Prostate gland (tissue), 2 donors: ENCODE results near the gene ASH1L.

Source experiments
- POLR2A ChIP-seq: fragments of 450-650 bp; IDR thresholded peaks from one replicate; pipeline ENCODE4 v1.6.1; 2016; ENCODE audit warnings: antibody characterized with exemption, mild to moderate bottlenecking
- TF ChIP-seq, protein P1 (sequence below), 4 experiments: fragments of 200-600 bp in 2 of 4; fragments of 450-650 bp in 2 of 4; sonication (generic) in 2 of 4; IDR thresholded peaks; 1 replicate in 3 of 4; 2 replicates in 1 of 4; pipeline ENCODE4 v1.5.1; 2016 to 2019; ENCODE audit warnings: antibody characterized with exemption in 4 of 4, mild to moderate bottlenecking in 2 of 4, moderate library complexity in 2 of 4

DNA sequence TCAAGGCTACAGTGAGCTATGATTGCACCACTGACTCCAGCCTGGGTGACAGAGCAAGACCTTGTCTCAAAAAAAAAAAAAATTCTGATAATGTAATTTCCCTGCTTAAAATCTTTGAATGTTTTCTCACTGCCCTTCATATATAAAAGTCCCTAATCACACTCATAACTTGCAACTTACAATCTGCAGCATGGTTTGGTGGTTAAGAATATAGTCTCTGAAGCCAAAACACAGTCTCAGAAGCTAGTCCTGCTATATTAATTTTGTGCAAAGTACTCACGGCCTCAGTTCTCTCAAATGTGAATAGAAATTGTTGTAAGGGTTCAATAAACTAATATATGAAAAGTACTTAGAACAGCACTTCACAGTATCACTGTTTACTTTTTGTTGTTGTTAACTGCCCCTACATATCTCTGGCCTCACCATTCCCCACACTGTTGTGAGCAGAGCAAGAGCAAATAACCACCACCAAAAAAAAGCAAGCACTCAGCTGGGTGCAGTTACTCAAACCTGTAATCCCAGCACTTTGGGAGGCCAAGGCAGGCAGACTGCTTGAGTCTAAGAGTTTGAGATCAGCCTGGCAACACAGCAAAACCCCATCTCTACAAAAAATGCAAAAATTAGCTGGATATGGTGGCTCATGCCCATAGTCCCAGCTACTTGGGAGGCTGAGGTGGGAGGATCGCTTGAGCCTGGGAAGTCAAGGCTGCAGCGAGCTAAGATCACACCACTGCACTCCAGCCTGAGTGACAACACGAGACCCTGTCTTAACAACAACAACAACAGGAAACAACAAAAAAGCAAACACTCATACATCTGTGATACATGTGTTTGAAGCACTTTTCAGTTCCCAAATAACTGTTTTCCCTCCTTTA lies 22.4 kb downstream of the ASH1L start:
- TF ChIP-seq, protein P1, sequence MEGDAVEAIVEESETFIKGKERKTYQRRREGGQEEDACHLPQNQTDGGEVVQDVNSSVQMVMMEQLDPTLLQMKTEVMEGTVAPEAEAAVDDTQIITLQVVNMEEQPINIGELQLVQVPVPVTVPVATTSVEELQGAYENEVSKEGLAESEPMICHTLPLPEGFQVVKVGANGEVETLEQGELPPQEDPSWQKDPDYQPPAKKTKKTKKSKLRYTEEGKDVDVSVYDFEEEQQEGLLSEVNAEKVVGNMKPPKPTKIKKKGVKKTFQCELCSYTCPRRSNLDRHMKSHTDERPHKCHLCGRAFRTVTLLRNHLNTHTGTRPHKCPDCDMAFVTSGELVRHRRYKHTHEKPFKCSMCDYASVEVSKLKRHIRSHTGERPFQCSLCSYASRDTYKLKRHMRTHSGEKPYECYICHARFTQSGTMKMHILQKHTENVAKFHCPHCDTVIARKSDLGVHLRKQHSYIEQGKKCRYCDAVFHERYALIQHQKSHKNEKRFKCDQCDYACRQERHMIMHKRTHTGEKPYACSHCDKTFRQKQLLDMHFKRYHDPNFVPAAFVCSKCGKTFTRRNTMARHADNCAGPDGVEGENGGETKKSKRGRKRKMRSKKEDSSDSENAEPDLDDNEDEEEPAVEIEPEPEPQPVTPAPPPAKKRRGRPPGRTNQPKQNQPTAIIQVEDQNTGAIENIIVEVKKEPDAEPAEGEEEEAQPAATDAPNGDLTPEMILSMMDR (IDR thresholded peaks at IDR 0.05), result no peak
- no peak for TF ChIP-seq POLR2A
